Common myeloid progenitor, CD34-positive (primary cell): ENCODE data around the gene NDUFS2.
A peak's percentile ranks its signal among the peaks of the same experiment; 100 is the strongest.

Source experiments
- CTCF ChIA-PET: fragments of 350-600 bp; sonication (Branson Sonifier 250); formaldehyde crosslinking; loops from one replicate; lab custom pipeline; 2021; ENCODE audit warnings: antibody characterized with exemption; lab: Charles Lee
- POLR2A ChIA-PET: fragments of 350-600 bp; sonication (Branson Sonifier 250); formaldehyde crosslinking; loops from one replicate; lab custom pipeline; 2021; ENCODE audit warnings: antibody characterized with exemption; lab: Charles Lee
- DNase-seq, 3 donors: peaks; one replicate each; pipeline versions ENCODE4 v3.0.0 to v3.0.0-alpha.2; 2013
- H3K27ac ChIP-seq, 2 experiments: 1 replicate in 1 of 2; 2 replicates in 1 of 2; pipeline ENCODE4 v1.7.0; 2013; ENCODE audit warnings: inconsistent platforms in 2 of 2, low read length in 2 of 2, mild to moderate bottlenecking in 2 of 2, low read depth in 1 of 2, moderate library complexity in 1 of 2; ENCODE audit not compliant: severe bottlenecking in 2 of 2, insufficient read depth in 1 of 2, poor library complexity in 1 of 2
- H3K27me3 ChIP-seq, 5 experiments: replicated peaks in 2 of 5; 1 replicate in 3 of 5; 2 replicates in 2 of 5; pipeline versions ENCODE4 v1.6.1 to v1.7.0; 2013; ENCODE audit warnings: low read length in 4 of 5, mild to moderate bottlenecking in 2 of 5, moderate library complexity in 2 of 5, inconsistent platforms in 1 of 5; ENCODE audit not compliant: insufficient read depth in 5 of 5, control insufficient read depth in 4 of 5
- H3K36me3 ChIP-seq, 4 experiments: 1 replicate in 2 of 4; 2 replicates in 2 of 4; pipeline versions ENCODE4 v1.6.1 to v1.7.0; 2013; ENCODE audit warnings: low read length in 3 of 4, control low read depth in 1 of 4, mild to moderate bottlenecking in 1 of 4; ENCODE audit not compliant: control insufficient read depth in 4 of 4, insufficient read depth in 4 of 4
- H3K4me1 ChIP-seq, 4 experiments: 1 replicate in 3 of 4; 2 replicates in 1 of 4; pipeline versions ENCODE4 v1.6.1 to v1.7.1; 2013; ENCODE audit warnings: low read length in 3 of 4, mild to moderate bottlenecking in 3 of 4, control low read depth in 1 of 4, inconsistent platforms in 1 of 4, moderate library complexity in 1 of 4; ENCODE audit not compliant: control insufficient read depth in 4 of 4, insufficient read depth in 4 of 4; ENCODE audit errors: control extremely low read depth in 1 of 4
- H3K4me3 ChIP-seq, 7 experiments: 1 replicate in 4 of 7; 2 replicates in 3 of 7; pipeline versions ENCODE4 v1.5.1 to v1.7.0; 2013; ENCODE audit warnings: mild to moderate bottlenecking in 7 of 7, low read length in 6 of 7, moderate library complexity in 6 of 7, inconsistent platforms in 2 of 7, low read depth in 2 of 7, control low read depth in 1 of 7; ENCODE audit not compliant: insufficient read depth in 4 of 7, control insufficient read depth in 1 of 7; ENCODE audit errors: extremely low read depth in 1 of 7
- H3K9me3 ChIP-seq, 5 experiments: 1 replicate in 4 of 5; 2 replicates in 1 of 5; pipeline versions ENCODE4 v1.6.1 to v1.7.1; 2013; ENCODE audit warnings: low read length in 4 of 5, mild to moderate bottlenecking in 2 of 5, inconsistent platforms in 1 of 5, low read depth in 1 of 5, moderate library complexity in 1 of 5; ENCODE audit not compliant: control insufficient read depth in 4 of 5, insufficient read depth in 2 of 5; ENCODE audit errors: control extremely low read depth in 1 of 5
- whole genome bisulfite sequencing: methylation state at CpG from one replicate; pipeline ENCODE4 v1.1.5; 2013; ENCODE audit not compliant: insufficient coverage; 5-methylcytosine and 5-hydroxymethylcytosine counted together

The NDUFS2 gene

DNA sequence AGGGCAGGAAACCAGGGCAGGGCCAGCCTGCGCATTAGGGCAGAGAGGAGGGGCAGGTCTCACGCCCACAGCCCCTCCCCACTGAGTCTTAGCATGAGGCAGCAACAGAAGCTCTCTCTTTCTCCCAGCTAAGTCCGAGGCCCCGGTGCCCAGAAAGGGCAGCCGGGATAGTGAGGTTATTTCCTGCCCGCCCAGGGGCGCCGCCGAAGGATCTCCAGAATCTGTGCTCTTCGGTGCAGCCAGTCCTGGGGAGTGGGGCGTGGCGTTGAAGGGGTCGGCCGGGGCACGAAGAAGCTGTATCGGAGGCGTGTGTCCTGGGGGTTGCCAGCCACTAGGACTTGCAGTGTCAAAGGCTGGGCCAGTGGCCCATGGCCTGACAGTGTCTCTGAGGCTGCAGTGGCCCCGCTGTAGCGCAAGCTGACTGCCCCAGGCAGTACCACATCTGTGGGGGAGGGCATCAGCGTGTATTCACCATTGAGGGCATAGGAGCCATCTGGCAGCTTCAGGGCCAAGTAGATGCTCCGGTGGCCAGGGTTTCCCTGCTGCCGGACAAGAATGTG, 11.1 kb upstream of the NDUFS2 start:
- ChIA-PET POLR2A (no interaction called here), CTCF (interaction anchor here (0.7 to 4.3 kb wide), 21 partner anchors 9 to 191 kb away, joined by 3 to 41 read pairs (median 6); partner anchors contain the start of genes B4GALT3, NDUFS2, PCP4L1 and PPOX)
- Histone ChIP-seq H3K27me3 (no peaks in the 10 kb centered on the region), H3K4me3 (no peak overlapping the region), H3K4me1 (peaks cover 6 to 29% (median 22%) of the 10 kb centered on the region in 4 experiments), H3K9me3 (no peaks in the 10 kb centered on the region), H3K36me3 (no peaks in the 10 kb centered on the region), H3K27ac (no peak overlapping the region)
- 85% methylated on average over 21 of the region's 22 CpGs for WGBS
- no peak for DNase-seq

DNA sequence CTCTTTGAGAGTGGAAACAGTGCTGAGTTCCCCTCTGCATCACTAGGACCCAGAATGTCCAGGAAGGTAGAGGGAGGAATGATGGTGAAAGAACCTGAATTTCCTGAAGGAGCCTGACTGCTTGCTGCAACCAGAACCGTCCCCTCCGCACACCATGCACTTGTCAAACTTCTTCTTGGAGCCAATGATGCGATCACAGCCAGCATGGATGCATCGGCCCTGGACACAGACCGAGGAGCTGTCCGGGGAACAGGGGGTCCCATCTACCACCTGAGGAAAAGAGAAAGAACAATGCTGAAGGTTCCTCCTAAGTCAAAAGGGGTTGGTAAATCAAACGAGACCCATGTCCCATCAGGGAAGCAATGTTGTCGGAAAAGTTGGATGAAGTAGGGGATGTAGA, 10.2 kb upstream of the NDUFS2 start:
- Histone ChIP-seq H3K4me1 (peaks cover 5 to 22% (median 16%) of the 10 kb centered on the region in 4 experiments), H3K4me3 (no peak overlapping the region), H3K27me3 (no peaks in the 10 kb centered on the region), H3K9me3 (no peaks in the 10 kb centered on the region), H3K27ac (no peak overlapping the region), H3K36me3 (no peaks in the 10 kb centered on the region)
- CTCF ChIA-PET = interaction anchor here (0.7 to 4.3 kb wide), 25 partner anchors 10 to 190 kb away, joined by 3 to 41 read pairs (median 6); partner anchors contain the start of genes B4GALT3, CFAP126, NDUFS2 and PCP4L1
- POLR2A ChIA-PET = no interaction called here
- DNase-seq = no peak
- 87% methylated on average over 6 of the region's 8 CpGs for WGBS

DNA sequence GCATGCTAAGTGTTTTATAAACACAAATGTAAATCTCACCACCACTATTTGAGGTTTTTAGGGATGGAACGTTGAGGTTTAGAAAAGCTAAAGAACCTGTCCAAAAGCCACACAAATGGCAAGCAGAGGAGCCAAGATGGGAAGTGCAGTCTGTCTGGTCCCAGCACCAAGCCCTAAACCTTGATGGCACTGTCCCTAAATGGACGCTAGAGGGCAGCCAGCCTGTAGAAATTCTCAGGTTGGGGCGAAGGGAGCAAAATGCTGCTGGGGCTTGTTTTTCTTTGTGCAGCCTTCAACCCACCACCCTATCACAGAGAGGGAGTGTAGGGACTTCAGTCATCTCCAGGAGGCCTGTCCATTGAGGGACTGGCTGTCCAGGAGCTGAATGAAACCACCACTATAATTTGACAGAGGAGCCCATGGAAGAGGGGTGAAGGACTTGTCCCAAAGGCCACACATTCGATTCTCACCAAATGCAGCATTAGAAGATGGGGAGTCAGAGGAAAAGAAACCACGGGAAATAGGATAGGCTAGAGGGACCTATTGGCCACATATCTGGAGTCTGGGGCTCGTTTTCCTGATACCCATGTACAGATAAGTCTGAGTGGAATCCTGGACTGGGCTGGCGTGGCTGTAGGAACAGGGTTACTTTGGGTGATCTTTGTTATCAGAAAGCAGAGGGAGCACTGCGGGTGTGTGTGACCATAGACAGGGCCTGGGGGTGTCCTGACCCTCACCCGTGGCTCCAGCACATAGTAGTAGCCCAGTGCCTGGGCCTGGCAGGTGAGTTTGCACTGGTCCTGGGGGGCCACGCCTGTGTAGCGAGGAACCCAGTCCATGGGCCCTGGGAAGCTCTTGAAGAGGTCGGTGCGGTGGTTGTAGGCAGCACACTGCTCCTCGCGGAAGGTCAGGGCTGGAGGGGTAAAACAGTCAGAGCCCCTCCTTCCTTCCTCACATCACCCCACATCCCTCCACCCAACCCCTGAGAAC, 9.4 kb upstream of the NDUFS2 start:
- Histone ChIP-seq H3K4me1 (peaks cover 3 to 15% (median 10%) of the 10 kb centered on the region in 4 experiments), H3K4me3 (no peak overlapping the region), H3K36me3 (no peaks in the 10 kb centered on the region), H3K9me3 (no peaks in the 10 kb centered on the region), H3K27me3 (no peaks in the 10 kb centered on the region), H3K27ac (no peak overlapping the region)
- ChIA-PET CTCF (interaction anchor here (0.7 to 4.3 kb wide), 20 partner anchors 11 to 189 kb away, joined by 3 to 41 read pairs (median 7); partner anchors contain the start of genes B4GALT3, CFAP126, NDUFS2 and PCP4L1), POLR2A (no interaction called here)
- WGBS = 68% methylated on average over 10 of the region's 15 CpGs
- peak; percentile 63 to 82 (median 79) for DNase-seq

DNA sequence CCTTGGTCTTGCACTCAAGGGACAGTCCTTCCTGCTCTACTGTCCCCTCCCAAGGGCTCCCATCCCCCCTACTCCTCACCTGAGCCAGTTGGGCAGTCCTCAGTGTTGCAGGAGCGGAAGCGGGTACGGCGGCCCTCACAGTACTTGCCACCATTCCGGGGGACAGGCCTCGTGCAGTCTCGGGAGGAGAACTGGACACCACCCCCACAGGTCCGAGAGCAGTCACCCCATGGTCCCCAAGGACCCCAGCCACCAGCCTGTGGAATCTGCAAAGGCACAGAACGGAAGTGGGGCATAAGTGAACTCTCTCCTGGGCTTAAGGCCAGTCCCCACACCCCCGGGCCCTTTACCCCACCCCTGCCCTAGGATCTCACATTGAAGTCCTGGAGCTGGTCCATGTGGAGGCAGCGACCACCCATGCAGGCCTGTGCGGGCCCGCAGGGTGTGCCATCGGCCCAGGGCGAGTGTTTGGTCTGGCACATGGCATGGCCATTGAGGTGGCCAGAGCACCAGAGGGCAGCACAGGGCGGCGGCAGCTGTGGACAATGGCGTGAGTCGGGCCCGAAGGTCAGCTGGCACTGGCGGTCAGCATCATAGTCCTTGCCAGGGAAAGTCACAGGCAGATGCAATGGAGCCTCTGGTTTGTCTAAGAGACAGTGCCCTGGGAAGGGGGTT, 8.5 kb upstream of the NDUFS2 start:
- CTCF ChIA-PET = interaction anchor here (1.1 to 4.3 kb wide), 13 partner anchors 10 to 181 kb away, joined by 3 to 41 read pairs (median 7); partner anchors contain the start of genes CFAP126, NDUFS2, PPOX and TOMM40L

DNA sequence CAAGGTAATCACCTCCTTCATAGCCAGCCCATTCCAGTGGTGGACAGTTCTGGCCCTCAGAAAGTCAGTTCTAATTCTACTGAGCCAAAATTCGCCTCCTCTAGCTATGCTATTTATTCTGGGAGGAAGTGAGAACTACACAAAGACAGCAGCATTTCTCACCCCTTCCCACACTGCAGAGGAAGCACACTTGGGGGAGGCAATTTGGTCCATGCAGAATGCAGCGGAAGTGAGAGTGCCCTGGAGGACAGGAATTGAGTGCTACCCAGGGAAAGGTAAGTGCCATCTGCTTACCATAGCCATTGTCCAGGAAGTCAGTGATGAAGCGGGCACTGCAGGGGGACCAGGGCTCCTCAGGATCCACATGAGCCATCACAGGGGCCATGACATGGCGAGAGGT, 7.0 kb upstream of the NDUFS2 start:
- WGBS = 93% methylated on average over 2 of the region's 4 CpGs
- Histone ChIP-seq H3K4me1 (peaks cover 3 to 31% (median 23%) of the 10 kb centered on the region in 4 experiments), H3K4me3 (no peak overlapping the region), H3K36me3 (no peaks in the 10 kb centered on the region), H3K27me3 (no peaks in the 10 kb centered on the region), H3K9me3 (no peaks in the 10 kb centered on the region), H3K27ac (no peak overlapping the region)
- DNase-seq = no peak
- ChIA-PET CTCF (interaction anchor here (1.1 to 4.1 kb wide), 6 partner anchors 15 to 179 kb away, joined by 3 to 38 read pairs (median 4); no protein-coding TSS in a partner anchor), POLR2A (no interaction called here)

More for the DNA sequence above, 8.5 kb upstream of the NDUFS2 start:
- WGBS = 97% methylated on average over 20 of the region's 21 CpGs
- Histone ChIP-seq H3K4me1 (peaks cover 3 to 19% (median 13%) of the 10 kb centered on the region in 4 experiments), H3K9me3 (no peaks in the 10 kb centered on the region), H3K4me3 (no peak overlapping the region), H3K27ac (no peak overlapping the region), H3K36me3 (no peaks in the 10 kb centered on the region), H3K27me3 (no peaks in the 10 kb centered on the region)
- DNase-seq = no peak
- POLR2A ChIA-PET = no interaction called here

DNA sequence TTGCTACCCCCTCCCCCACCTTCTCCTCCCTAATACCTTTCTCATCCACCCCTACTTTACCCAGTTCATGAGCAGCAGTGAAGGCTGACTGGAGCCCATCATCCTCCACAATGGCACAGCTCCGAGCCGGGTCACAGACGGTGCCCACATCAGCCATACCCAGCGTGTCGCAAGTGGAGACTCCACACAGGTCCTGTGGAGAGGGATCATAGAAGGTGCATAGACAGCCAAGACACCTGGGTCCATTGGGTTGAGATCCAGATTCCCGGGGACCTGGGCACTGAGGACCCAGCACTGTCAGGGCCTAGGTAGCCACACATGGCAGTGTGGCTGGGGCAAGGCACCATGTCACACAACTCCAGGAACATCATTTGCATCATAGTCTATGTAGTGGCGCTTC, 6.1 kb upstream of the NDUFS2 start:
- peaks cover 0 to 33% (median 23%) of the 10 kb centered on the region in 4 experiments for H3K4me1 ChIP-seq
- no peaks in the 10 kb centered on the region for H3K9me3 ChIP-seq
- CTCF ChIA-PET = no interaction called here
- H3K36me3 ChIP-seq = no peaks in the 10 kb centered on the region
- POLR2A ChIA-PET = interaction anchor here (0.6 kb wide), 1 partner anchor 176 kb away, joined by 3 read pairs; no protein-coding TSS in a partner anchor
- H3K27me3 ChIP-seq = no peaks in the 10 kb centered on the region
- H3K4me3 ChIP-seq = no peak overlapping the region
- no peak overlapping the region for H3K27ac ChIP-seq
- DNase-seq = no peak
- WGBS = 94% methylated on average over 2 of the region's 7 CpGs
